Hepatocyte (in vitro differentiated cells): ENCODE results near the gene XPO1.

Experiments used
- CTCF ChIP-seq: fragments of 200-600 bp; sonication (generic); IDR thresholded peaks from 2 replicates; pipeline ENCODE4 v1.5.1; 2016; ENCODE audit warnings: antibody characterized with exemption, mild to moderate bottlenecking; ENCODE audit not compliant: poor library complexity
- EZH2 ChIP-seq: fragments of 200-600 bp; sonication (generic); IDR thresholded peaks from 2 replicates; pipeline ENCODE4 v1.6.1; 2016; ENCODE audit warnings: antibody characterized with exemption, mild to moderate bottlenecking, borderline replicate concordance
- EZH2phosphoT487 ChIP-seq: fragments of 200-600 bp; sonication (generic); IDR thresholded peaks from one replicate; pipeline ENCODE4 v1.6.1; 2018; ENCODE audit warnings: antibody characterized with exemption, mild to moderate bottlenecking, low read depth, moderate library complexity; ENCODE audit not compliant: unreplicated experiment, severe bottlenecking

- TF ChIP-seq CTCF (no peak), EZH2 (no peak), EZH2phosphoT487 (no peak)
These were observed 94.7 kb downstream of the XPO1 start for GRCh38 chr2:61443342-61444041.
